Measurements from ENCODE around the gene NDUFS6.

DNA sequence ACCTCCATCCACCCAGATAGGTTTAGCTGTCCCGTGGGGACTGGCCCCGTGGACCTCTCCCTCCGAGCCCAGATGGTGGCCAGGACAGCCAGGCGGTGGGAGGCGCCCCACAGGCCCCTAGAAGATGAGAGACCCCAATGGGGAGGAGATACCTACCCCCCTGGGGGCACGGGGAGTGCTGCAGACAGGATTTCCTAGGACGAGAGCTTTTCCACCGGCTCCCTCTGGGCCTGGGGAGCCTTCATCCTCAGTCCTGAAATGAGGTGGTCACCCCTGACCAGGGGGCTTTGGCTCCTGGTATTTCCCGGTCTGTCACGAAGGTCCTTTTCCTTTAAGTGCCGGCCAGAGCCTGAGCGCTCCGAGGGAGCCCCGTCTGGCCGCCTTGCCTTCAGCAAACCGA lies 48.3 kb upstream of the NDUFS6 start:
- TF ChIP-seq, protein P1, sequence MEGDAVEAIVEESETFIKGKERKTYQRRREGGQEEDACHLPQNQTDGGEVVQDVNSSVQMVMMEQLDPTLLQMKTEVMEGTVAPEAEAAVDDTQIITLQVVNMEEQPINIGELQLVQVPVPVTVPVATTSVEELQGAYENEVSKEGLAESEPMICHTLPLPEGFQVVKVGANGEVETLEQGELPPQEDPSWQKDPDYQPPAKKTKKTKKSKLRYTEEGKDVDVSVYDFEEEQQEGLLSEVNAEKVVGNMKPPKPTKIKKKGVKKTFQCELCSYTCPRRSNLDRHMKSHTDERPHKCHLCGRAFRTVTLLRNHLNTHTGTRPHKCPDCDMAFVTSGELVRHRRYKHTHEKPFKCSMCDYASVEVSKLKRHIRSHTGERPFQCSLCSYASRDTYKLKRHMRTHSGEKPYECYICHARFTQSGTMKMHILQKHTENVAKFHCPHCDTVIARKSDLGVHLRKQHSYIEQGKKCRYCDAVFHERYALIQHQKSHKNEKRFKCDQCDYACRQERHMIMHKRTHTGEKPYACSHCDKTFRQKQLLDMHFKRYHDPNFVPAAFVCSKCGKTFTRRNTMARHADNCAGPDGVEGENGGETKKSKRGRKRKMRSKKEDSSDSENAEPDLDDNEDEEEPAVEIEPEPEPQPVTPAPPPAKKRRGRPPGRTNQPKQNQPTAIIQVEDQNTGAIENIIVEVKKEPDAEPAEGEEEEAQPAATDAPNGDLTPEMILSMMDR (IDR thresholded peaks at IDR 0.05; ENCODE audit: control extremely low read depth in 1 of 3, insufficient read depth in 1 of 3, low read depth in 1 of 3, low read length in 3 of 3), result no peak
- TF ChIP-seq, protein P2, sequence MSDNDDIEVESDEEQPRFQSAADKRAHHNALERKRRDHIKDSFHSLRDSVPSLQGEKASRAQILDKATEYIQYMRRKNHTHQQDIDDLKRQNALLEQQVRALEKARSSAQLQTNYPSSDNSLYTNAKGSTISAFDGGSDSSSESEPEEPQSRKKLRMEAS (IDR thresholded peaks at IDR 0.05), result no peak
- no peak for TF ChIP-seq HDAC2 (IDR thresholded peaks at IDR 0.05; ENCODE audit: borderline replicate concordance in 1 of 2, low read depth in 2 of 2, low read length in 2 of 2)
- no peak for TF ChIP-seq TCF12 (IDR thresholded peaks at IDR 0.05; ENCODE audit: low read depth, low read length)
- TF ChIP-seq JUND (IDR thresholded peaks at IDR 0.05; ENCODE audit: low read length), result no peak
- no peak for TF ChIP-seq POLR2A (IDR thresholded peaks at IDR 0.05; ENCODE audit: control extremely low read depth in 1 of 2, low read depth in 2 of 2, low read length in 2 of 2)
- TF ChIP-seq TEAD4 (IDR thresholded peaks at IDR 0.05; ENCODE audit: low read depth, low read length), result no peak
- TF ChIP-seq SP4 (IDR thresholded peaks at IDR 0.05; ENCODE audit: low read length), result no peak
- no peak for TF ChIP-seq RXRA (IDR thresholded peaks at IDR 0.05; ENCODE audit: insufficient read depth, low read depth, low read length)
- no peak for TF ChIP-seq SP2 (IDR thresholded peaks at IDR 0.05; ENCODE audit: low read length)
